ENCODE data around the gene NEXN.

DNA sequence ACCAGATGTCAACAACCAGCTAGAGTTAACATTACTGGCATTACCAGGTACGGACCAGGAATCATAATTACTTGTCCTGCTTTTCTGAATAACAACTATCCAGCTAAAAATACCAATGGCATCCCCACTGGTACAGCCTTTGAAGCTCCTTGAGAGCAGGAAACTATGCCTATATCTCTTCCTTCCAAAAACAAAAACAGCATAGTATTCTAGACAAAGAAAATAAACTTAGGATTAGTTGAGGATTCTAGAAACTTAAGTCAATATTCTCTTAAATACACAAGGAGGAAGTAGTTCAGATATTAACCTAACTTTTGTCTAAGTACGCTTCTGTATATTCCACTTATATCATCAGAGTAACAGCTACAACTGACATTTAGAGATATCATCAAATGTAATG, 87.5 kb downstream of the NEXN start:
- TF ChIP-seq, protein P1, sequence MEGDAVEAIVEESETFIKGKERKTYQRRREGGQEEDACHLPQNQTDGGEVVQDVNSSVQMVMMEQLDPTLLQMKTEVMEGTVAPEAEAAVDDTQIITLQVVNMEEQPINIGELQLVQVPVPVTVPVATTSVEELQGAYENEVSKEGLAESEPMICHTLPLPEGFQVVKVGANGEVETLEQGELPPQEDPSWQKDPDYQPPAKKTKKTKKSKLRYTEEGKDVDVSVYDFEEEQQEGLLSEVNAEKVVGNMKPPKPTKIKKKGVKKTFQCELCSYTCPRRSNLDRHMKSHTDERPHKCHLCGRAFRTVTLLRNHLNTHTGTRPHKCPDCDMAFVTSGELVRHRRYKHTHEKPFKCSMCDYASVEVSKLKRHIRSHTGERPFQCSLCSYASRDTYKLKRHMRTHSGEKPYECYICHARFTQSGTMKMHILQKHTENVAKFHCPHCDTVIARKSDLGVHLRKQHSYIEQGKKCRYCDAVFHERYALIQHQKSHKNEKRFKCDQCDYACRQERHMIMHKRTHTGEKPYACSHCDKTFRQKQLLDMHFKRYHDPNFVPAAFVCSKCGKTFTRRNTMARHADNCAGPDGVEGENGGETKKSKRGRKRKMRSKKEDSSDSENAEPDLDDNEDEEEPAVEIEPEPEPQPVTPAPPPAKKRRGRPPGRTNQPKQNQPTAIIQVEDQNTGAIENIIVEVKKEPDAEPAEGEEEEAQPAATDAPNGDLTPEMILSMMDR (IDR thresholded peaks at IDR 0.05), result no peak
- TF ChIP-seq POLR2A (IDR thresholded peaks at IDR 0.05), result no peak
